GM18498 (cell line): ENCODE results near the gene FAM20C.

Source experiments
- ATAC-seq: cut with Tn5 transposase; IDR thresholded peaks from one replicate; pipeline ENCODE4 v1.9.1; 2021; ENCODE audit warnings: mild to moderate bottlenecking, moderate library complexity; ENCODE audit not compliant: unreplicated experiment

Gene FAM20C

GRCh38 chr7:158771-159170 is 33.6 kb upstream of the FAM20C start:
- ATAC-seq: no peak

GRCh38 chr7:159370-160270 is 32.8 kb upstream of the FAM20C start:
- no peak for ATAC-seq

GRCh38 chr7:160958-161725 is 31.2 kb upstream of the FAM20C start:
- no peak for ATAC-seq

GRCh38 chr7:162632-163297 is 29.6 kb upstream of the FAM20C start:
- no peak for ATAC-seq

GRCh38 chr7:163298-163695 is 29.1 kb upstream of the FAM20C start:
- ATAC-seq: no peak

GRCh38 chr7:163971-164881 is 28.1 kb upstream of the FAM20C start:
- no peak for ATAC-seq

- ATAC-seq: no peak
Observed at GRCh38 chr7:164882-165660, 27.3 kb upstream of the FAM20C start.

GRCh38 chr7:165661-166337 is 26.6 kb upstream of the FAM20C start:
- ATAC-seq: no peak

- no peak for ATAC-seq
Observed at GRCh38 chr7:166338-167060, 25.9 kb upstream of the FAM20C start.

- no peak for ATAC-seq
Observed at GRCh38 chr7:167090-167855, 25.1 kb upstream of the FAM20C start.

GRCh38 chr7:167976-168791 is 24.2 kb upstream of the FAM20C start:
- no peak for ATAC-seq

GRCh38 chr7:169276-170172 is 22.8 kb upstream of the FAM20C start:
- no peak for ATAC-seq

GRCh38 chr7:170551-171363 is 21.6 kb upstream of the FAM20C start:
- no peak for ATAC-seq

- no peak for ATAC-seq
Observed at GRCh38 chr7:171364-171904, 20.9 kb upstream of the FAM20C start.
